HG03025 (cell line): ENCODE measurements around the gene TENM4.

Experiments used
- ATAC-seq: cut with Tn5 transposase; IDR thresholded peaks from one replicate; pipeline ENCODE4 v1.9.1; 2021; ENCODE audit warnings: mild to moderate bottlenecking, moderate library complexity; ENCODE audit not compliant: unreplicated experiment, low FRiP score

The TENM4 gene

GRCh38 chr11:79440571-79441460 lies at the start of gene TENM4:
TENM4 (minus strand) TSS chr11:79441030; CDS start chr11:79069944, 371,086 bp downstream.
- peak; percentile 31 for ATAC-seq

- ATAC-seq: no peak
Measured at GRCh38 chr11:79488286-79488685, 47.5 kb upstream of the TENM4 start.

- ATAC-seq: no peak
Measured at GRCh38 chr11:79487412-79487811, 46.6 kb upstream of the TENM4 start.

GRCh38 chr11:79486242-79486984 lies 45.6 kb upstream of the TENM4 start:
- ATAC-seq: no peak

- ATAC-seq: no peak
Measured at GRCh38 chr11:79485694-79486093, 44.9 kb upstream of the TENM4 start.

GRCh38 chr11:79484872-79485271 lies 44.0 kb upstream of the TENM4 start:
- no peak for ATAC-seq

- peak; percentile 84 for ATAC-seq
Measured at GRCh38 chr11:79482800-79483199, 42.0 kb upstream of the TENM4 start.

- ATAC-seq: no peak
Measured at GRCh38 chr11:79481795-79482194, 41.0 kb upstream of the TENM4 start.

- no peak for ATAC-seq
Measured at GRCh38 chr11:79480864-79481263, 40.0 kb upstream of the TENM4 start.

GRCh38 chr11:79472819-79473529 lies 32.1 kb upstream of the TENM4 start:
- no peak for ATAC-seq

- no peak for ATAC-seq
Measured at GRCh38 chr11:79471071-79471844, 30.4 kb upstream of the TENM4 start.

GRCh38 chr11:79470161-79470560 lies 29.3 kb upstream of the TENM4 start:
- no peak for ATAC-seq

GRCh38 chr11:79467761-79468160 lies 26.9 kb upstream of the TENM4 start:
- no peak for ATAC-seq

- no peak for ATAC-seq
Measured at GRCh38 chr11:79466411-79466810, 25.6 kb upstream of the TENM4 start.

- ATAC-seq: no peak
Measured at GRCh38 chr11:79465160-79465559, 24.3 kb upstream of the TENM4 start.

GRCh38 chr11:79461666-79462645 lies 21.1 kb upstream of the TENM4 start:
- no peak for ATAC-seq

GRCh38 chr11:79461144-79461543 lies 20.3 kb upstream of the TENM4 start:
- ATAC-seq: peak; percentile 59

GRCh38 chr11:79458709-79459108 lies 17.9 kb upstream of the TENM4 start:
- no peak for ATAC-seq

- no peak for ATAC-seq
Measured at GRCh38 chr11:79456501-79456900, 15.7 kb upstream of the TENM4 start.
